GM23338 (cell line): ENCODE data around the gene OR5H14. TPM values are rescaled to one million over a fixed set of nuclear protein-coding genes. Genes with fewer than 3 reads are reported as not detected.
A peak's percentile ranks its signal among the peaks of the same experiment; 100 is the strongest.
"Not testable (repeated sequence)": the region's sequence is repeated elsewhere in the genome, so short reads cannot be mapped to it uniquely, and the experiment has no call there.

Source experiments
- ATAC-seq: fragments of 200-7000 bp; cut with Tn5 transposase; 3 replicates; pipeline ENCODE4 v1.9.1; 2020
- DNase-seq: peaks from one replicate; pipeline ENCODE4 v3.0.0-alpha.2; 2015; ENCODE audit warnings: low spot score
- H2AFZ ChIP-seq: fragments of 200-600 bp; sonication (generic); 2 replicates; pipeline ENCODE4 v1.8.0; 2016; ENCODE audit warnings: antibody characterized with exemption, mild to moderate bottlenecking, moderate library complexity
- H3F3A ChIP-seq: fragments of 200-600 bp; sonication (generic); replicated peaks from 2 replicates; pipeline ENCODE4 v1.8.0; 2017; ENCODE audit warnings: antibody characterized with exemption, mixed run types, low read depth
- H3K27ac ChIP-seq: fragments of 200-600 bp; sonication (generic); 2 replicates; pipeline ENCODE4 v1.6.1; 2016; ENCODE audit warnings: low read depth
- H3K27me3 ChIP-seq: fragments of 200-600 bp; sonication (generic); 2 replicates; pipeline ENCODE4 v1.8.0; 2016; ENCODE audit warnings: mild to moderate bottlenecking, mixed run types, moderate library complexity; ENCODE audit not compliant: insufficient read depth
- H3K36me3 ChIP-seq: fragments of 200-600 bp; sonication (generic); 2 replicates; pipeline ENCODE4 v1.8.0; 2016; ENCODE audit warnings: mild to moderate bottlenecking; ENCODE audit not compliant: insufficient read depth
- H3K4me1 ChIP-seq: fragments of 200-600 bp; sonication (generic); 2 replicates; pipeline ENCODE4 v1.8.0; 2016; ENCODE audit warnings: mild to moderate bottlenecking, moderate library complexity; ENCODE audit not compliant: insufficient read depth
- H3K4me2 ChIP-seq: fragments of 200-600 bp; sonication (generic); 2 replicates; pipeline ENCODE4 v1.7.1; 2017; ENCODE audit warnings: mixed run types
- H3K4me3 ChIP-seq: fragments of 200-600 bp; sonication (generic); 2 replicates; pipeline ENCODE4 v1.6.1; 2016; ENCODE audit warnings: mixed run types
- H3K79me2 ChIP-seq: fragments of 200-600 bp; sonication (generic); replicated peaks from 2 replicates; pipeline ENCODE4 v1.8.0; 2017; ENCODE audit warnings: mild to moderate bottlenecking; ENCODE audit not compliant: insufficient read depth
- H3K9me2 ChIP-seq: fragments of 200-600 bp; sonication (generic); 2 replicates; pipeline ENCODE4 v1.8.0; 2017; ENCODE audit not compliant: insufficient read depth
- H4K20me1 ChIP-seq: fragments of 200-600 bp; sonication (generic); replicated peaks from 2 replicates; pipeline ENCODE4 v1.8.0; 2017; ENCODE audit warnings: mild to moderate bottlenecking; ENCODE audit not compliant: insufficient read depth
- H3K27ac Mint-ChIP-seq: 2 replicates; pipeline ENCODE4 v1.8.0; 2020; ENCODE audit warnings: inconsistent platforms, mild to moderate bottlenecking, moderate library complexity, mixed read lengths
- H3K27me3 Mint-ChIP-seq: 3 replicates; pipeline ENCODE4 v1.8.0; 2022; ENCODE audit warnings: low read depth, mild to moderate bottlenecking, moderate library complexity, mixed read lengths, inconsistent platforms; ENCODE audit not compliant: insufficient read depth, poor library complexity
- H3K36me3 Mint-ChIP-seq: 3 replicates; pipeline ENCODE4 v1.8.0; 2021; ENCODE audit warnings: low read depth, mild to moderate bottlenecking, inconsistent platforms, moderate library complexity, mixed read lengths
- H3K4me1 Mint-ChIP-seq: 3 replicates; pipeline ENCODE4 v1.8.0; 2020; ENCODE audit warnings: mild to moderate bottlenecking, inconsistent platforms, mixed read lengths
- H3K4me3 Mint-ChIP-seq: 3 replicates; pipeline ENCODE4 v1.8.0; 2021; ENCODE audit warnings: moderate library complexity, mild to moderate bottlenecking, inconsistent platforms, mixed read lengths
- H3K9me3 Mint-ChIP-seq: 3 replicates; pipeline ENCODE4 v1.8.0; 2020; ENCODE audit warnings: moderate library complexity, mild to moderate bottlenecking, inconsistent platforms, mixed read lengths
- CREB1 ChIP-seq: fragments of 250-450 bp; sonication (Bioruptor Pico); IDR thresholded peaks from 2 replicates; pipeline ENCODE4 v1.5.0; 2020; ENCODE audit warnings: low read depth, mild to moderate bottlenecking, moderate library complexity
- CTCF ChIP-seq, 2 experiments: fragments of 200-600 bp in 1 of 2; sonication (generic) in 1 of 2; conservative IDR thresholded peaks; 2 replicates each; pipeline versions ENCODE4 v1.5.1 to v1.6.1; 2016 to 2017; ENCODE audit warnings: antibody characterized with exemption in 2 of 2, low read depth in 2 of 2, mild to moderate bottlenecking in 2 of 2, moderate library complexity in 1 of 2
- NANOG ChIP-seq: IDR thresholded peaks from 2 replicates; pipeline ENCODE4 v1.6.1; 2016; ENCODE audit warnings: antibody characterized with exemption, borderline replicate concordance
- polyA plus RNA-seq: library from polyadenylated mRNA; unstranded; fragments of >200 nt; fragmentation: Nextera tagmentation; extraction: Ambion mirVana; gene quantifications from 2 replicates; pipeline ENCODE4 v1.2.1, GENCODE V29; 2016
- total RNA-seq: library from RNA; depleted of rRNA; stranded (reverse); fragments of >200 nt; shearing (Covaris generic); gene quantifications from 2 replicates; pipeline ENCODE4 v1.2.3, GENCODE V29; 2014

Gene OR5H14
- total and polyA plus RNA-seq, 2 experiments from 2014 or later: 0.05 TPM; not detected in 1

- H4K20me1 ChIP-seq: no peaks in the 10 kb centered on the region
- H3K4me2 ChIP-seq: no peak overlapping the region
- Mint-ChIP-seq H3K4me3 (no peak overlapping the region), H3K27me3 (peaks cover 3% of the 10 kb centered on the region), H3K4me1 (peaks cover 20% of the 10 kb centered on the region), H3K27ac (no peak overlapping the region), H3K9me3 (no peaks in the 10 kb centered on the region; the same call in 1 of the 3 replicates), H3K36me3 (no peaks in the 10 kb centered on the region; the same call in 1 of the 3 replicates)
- H3K4me3 ChIP-seq: no peak overlapping the region
- TF ChIP-seq NANOG: no peak
- peak; percentile 56 to 60 for TF ChIP-seq CTCF (conservative IDR thresholded peaks at IDR 0.05; ENCODE audit: low read depth in 2 of 2)
- H2AFZ ChIP-seq: peak overlapping the region; percentile 8; the same call in 1 of the 2 replicates
- H3K36me3 ChIP-seq: 0 out of 2 replicates have a peak, but pooled peaks cover 4% of the 10 kb centered on the region
- no peaks in the 10 kb centered on the region for H3F3A ChIP-seq
- ATAC-seq (peak; percentile 87), DNase-seq (peak; percentile 75)
- H3K9me2 ChIP-seq: no peaks in the 10 kb centered on the region; the same call in 1 of the 2 replicates
- no peak overlapping the region for H3K27ac ChIP-seq
- H3K27me3 ChIP-seq: no peaks in the 10 kb centered on the region
- no peaks in the 10 kb centered on the region for H3K79me2 ChIP-seq
- peaks cover 17% of the 10 kb centered on the region for H3K4me1 ChIP-seq
Observed at GRCh38 chr3:98188545-98188944, 41.3 kb downstream of the OR5H14 start.

DNA sequence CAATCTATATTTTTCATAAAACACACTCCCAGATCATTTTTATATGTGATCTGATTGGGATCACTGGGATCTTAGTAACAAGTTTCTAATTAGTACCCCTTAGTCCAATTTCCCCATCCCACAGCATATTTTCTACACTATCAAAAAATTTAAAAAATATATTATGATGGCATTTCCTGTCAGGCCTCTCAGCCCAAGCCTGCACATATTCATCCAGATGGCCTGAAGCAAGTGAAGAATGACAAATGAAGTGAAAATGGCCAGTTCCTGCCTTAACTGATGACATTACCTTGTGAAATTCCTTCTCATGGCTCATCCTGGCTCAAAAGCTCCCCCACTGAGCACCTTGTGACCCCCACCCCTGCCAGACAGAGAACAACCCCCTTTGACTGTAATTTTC lies 43.6 kb downstream of the OR5H14 start:
- peaks cover 19% of the 10 kb centered on the region for H3K4me1 Mint-ChIP-seq
- H3K4me1 ChIP-seq: peaks cover 14% of the 10 kb centered on the region; the same call in 1 of the 2 replicates
- H3K27ac Mint-ChIP-seq: not testable (repeated sequence)

DNA sequence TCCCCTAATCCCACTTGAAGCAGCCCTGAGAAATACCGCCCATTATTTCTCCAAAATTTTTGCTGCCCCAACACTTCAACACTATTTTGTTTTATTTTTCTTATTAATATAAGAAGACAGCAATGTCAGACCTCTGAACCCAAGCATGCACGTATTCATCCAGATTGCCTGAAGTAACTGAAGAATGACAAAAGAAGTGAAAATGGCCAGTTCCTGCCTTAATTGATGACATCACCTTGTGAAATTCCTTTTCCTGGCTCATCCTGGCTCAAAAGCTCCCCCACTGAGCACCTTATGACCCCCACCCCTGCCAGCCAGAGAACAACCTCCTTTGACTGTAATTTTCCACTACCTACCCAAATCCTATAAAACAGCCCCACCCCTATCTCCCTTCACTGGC lies 49.0 kb downstream of the OR5H14 start:
- H3K4me3 ChIP-seq, H3K4me3 Mint-ChIP-seq, ATAC-seq, H3K4me2 ChIP-seq, H3K27me3 ChIP-seq, H3F3A ChIP-seq, H2AFZ ChIP-seq, H3K36me3 Mint-ChIP-seq, H3K27me3 Mint-ChIP-seq, H3K4me1 Mint-ChIP-seq, H4K20me1 ChIP-seq, H3K9me3 Mint-ChIP-seq, H3K36me3 ChIP-seq, H3K79me2 ChIP-seq: not testable (repeated sequence)
- Histone ChIP-seq H3K9me2 (peaks cover 21% of the 10 kb centered on the region), H3K27ac (peak overlapping the region; percentile 83; the same call in 1 of the 2 replicates), H3K4me1 (peaks cover 15% of the 10 kb centered on the region; the same call in 1 of the 2 replicates)
- peak; percentile 35 for DNase-seq
- peak overlapping the region; percentile 60; the same call in 1 of the 2 replicates for H3K27ac Mint-ChIP-seq
- TF ChIP-seq CREB1 (CRISPR knock-in tag): peak; percentile 52

More for the DNA sequence above, 43.6 kb downstream of the OR5H14 start:
- not testable (repeated sequence) for H3K27me3 Mint-ChIP-seq, H3K36me3 Mint-ChIP-seq, H3K4me3 ChIP-seq, H3K36me3 ChIP-seq, H3K27ac ChIP-seq, H3K27me3 ChIP-seq, H3K79me2 ChIP-seq, H3K4me2 ChIP-seq, H3K4me3 Mint-ChIP-seq, H3K9me3 Mint-ChIP-seq, H4K20me1 ChIP-seq, H2AFZ ChIP-seq, H3F3A ChIP-seq, DNase-seq, ATAC-seq, H3K9me2 ChIP-seq
